GM10266 (cell line): ENCODE results near the gene ZNF606.

Source experiments
- DNase-seq: peaks from one replicate; pipeline ENCODE4 v3.0.0; 2012; ENCODE audit errors: extremely low spot score
- CTCF ChIP-seq: IDR thresholded peaks from 2 replicates; pipeline ENCODE4 v1.5.1; 2012; ENCODE audit warnings: mild to moderate bottlenecking, low read depth; ENCODE audit not compliant: control insufficient read depth, insufficient read depth; ENCODE audit errors: missing control alignments

ZNF606 gene

DNA sequence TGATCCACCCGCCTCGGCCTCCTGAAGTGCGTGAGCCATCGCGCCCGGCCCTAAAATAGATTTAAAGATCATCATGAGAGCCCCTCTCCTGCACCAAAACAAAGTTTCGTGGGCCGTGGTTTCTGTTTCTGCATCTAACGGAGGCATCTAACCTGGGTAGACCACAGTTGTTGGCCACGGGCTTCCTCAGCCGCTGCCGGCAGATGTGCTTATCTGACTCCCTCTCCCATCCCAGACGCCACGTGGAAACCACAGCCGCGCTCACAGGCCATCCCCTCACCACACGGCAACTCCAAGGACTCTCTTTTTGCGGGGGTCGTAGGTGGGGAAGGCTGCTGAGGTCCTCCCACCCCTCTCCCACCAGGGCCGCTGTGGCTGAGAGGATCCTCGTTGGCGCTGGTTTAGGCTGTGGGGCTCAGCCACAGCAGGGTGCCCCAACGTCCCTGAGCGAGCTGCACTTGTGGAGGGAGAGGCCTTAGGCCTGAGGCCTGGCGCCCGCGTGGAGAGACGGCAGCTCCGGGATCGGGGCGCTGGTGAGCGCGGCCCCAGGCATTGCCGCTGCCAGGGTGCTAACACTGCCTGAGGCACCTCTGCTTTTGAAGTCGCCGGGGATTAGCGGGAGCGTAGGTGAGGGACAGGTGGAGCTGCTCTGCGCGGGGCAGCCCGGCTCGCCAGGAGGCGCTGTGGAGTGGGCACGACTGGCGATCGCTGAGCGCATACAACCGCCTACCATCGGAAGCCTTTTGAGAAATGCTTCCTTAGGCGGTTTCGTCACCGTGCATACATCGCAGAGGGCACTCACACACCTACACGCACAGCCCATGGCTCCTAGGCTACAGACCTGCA lies 40.1 kb upstream of the ZNF606 start:
- no peak for TF ChIP-seq CTCF
- DNase-seq, result no peak

DNA sequence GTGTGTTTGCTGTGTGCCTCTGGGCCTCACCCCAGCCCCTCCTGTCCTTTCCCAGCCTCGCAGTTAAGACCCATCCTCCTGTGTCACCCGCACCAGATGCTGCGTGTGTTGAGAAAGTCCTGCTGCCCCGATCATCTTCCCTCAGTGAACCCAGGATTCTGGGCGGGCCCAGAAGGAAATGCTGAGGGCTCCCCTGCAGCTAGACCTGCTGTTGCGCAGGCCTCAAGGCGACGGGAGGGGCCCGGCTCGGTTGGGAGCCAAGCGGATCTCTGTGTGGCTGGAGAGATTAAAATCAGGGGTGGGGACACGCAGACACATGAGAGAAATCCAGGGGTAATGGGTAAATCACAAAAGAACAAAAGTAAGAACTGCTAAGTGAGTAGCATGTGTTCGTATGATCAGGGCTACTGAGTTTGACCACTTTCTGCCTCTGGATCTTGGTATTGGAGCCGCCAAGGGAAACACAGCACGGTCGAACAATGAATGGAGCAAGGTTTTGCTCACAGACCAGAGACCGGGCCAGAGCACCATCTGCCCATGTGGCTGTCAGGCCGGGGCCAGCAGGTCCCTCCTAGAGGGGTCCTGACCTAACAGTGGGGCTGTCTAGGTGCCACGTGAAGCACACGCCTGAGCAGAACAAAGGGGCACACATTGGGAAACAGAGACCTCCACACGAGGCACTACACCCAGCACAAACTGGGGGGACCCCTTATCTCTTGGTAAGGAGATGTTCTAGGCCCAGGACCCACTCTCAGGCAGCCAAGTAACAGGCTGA lies 38.3 kb upstream of the ZNF606 start:
- no peak for TF ChIP-seq CTCF
- DNase-seq, result no peak

DNA sequence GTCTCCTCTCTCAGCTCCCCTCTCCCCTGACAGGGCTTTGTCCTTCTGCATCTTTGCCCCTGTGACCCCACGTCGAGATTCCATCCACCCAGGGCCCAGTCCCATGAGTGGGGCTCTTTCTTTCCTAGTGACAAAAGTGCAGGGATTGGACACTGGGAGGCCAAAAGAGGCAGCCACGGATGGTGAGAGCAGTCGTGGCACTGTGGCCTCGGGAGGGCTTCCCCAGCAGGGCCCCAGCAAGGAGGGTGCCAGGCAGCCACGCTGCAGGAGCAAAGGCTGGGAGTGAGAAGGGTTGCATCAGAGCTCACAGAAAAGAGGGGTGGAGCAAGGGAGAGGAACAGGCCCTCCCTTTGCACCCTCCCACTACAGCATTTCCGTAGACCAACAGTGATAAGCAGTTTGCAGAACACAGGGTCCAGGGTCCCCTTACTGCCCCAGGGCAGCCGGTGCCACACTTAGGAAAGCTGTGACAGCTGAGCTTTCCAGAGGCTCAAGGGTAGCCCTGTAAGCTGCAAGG lies 36.1 kb upstream of the ZNF606 start:
- no peak for DNase-seq
- no peak for TF ChIP-seq CTCF

DNA sequence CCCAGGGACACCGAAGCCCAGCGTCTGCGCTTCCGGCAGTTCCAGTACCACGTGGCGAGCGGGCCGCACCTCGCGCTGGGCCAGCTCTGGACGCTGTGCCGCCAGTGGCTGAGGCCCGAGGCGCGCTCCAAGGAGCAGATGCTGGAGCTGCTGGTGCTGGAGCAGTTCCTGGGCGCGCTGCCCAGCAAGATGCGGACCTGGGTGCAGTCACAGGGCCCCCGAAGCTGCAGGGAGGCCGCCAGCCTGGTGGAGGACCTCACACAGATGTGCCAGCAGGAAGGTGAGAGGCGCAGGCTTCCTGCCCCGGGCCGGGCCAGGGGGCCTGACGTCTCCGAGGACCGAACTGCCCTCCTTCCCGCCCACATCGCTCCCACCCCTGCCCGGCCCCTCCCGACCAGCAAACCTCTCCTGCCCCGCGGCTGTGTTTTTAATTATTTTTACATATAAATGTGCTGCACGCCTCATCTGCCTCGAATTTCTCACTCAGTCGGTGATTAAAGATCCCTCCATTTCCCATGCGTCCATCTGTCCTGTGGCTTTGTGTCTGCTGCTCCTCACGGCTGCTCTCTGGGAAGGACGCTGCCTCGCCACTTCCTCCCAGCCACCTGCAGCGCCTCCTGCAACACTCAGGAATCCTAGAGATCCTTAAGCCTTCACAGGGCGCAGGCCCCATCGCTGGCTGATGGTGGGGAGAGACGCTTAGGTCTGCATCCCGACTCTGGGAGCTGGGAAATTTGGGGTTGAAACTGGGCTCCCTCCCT lies 35.5 kb upstream of the ZNF606 start:
- no peak for TF ChIP-seq CTCF
- no peak for DNase-seq

- no peak for DNase-seq
- no peak for TF ChIP-seq CTCF
Observed at GRCh38 chr19:58035863-58036262, 33.2 kb upstream of the ZNF606 start.

DNA sequence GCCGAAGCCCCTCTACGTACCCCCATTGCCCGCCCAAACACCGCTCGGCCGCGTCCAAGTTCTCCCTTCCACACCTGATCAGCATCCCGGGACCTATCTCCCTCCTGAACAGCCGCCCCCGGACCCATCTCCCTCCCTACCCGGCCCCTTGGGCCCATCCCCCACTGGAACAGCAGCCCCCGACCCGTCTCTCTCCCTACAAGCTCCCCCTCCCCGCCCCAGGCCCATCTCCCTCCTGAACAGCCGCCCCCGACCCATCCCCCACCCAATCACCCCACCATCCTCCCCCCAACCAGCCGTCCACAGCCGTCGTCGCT lies 31.8 kb upstream of the ZNF606 start:
- DNase-seq, result no peak
- TF ChIP-seq CTCF, result no peak
